ENCODE results near the gene NOTCH4. TPM values are rescaled to one million over a fixed set of nuclear protein-coding genes. Genes with fewer than 3 reads are reported as not detected.

Gene NOTCH4
- total and polyA plus RNA-seq, 9 of the 15 experiments (the other 6 are each of a cell fraction or from before 2014, with no cell fraction given) = 0.24 to 4.3 (median 1.7) TPM

- no peak for TF ChIP-seq DPF2 (IDR thresholded peaks at IDR 0.05)
- TF ChIP-seq EP400 (IDR thresholded peaks at IDR 0.05) = no peak; the same call in 1 of the 2 replicates
- TF ChIP-seq USF1 (CRISPR knock-in tag; IDR thresholded peaks at IDR 0.05) = peak; percentile 34; the same call in 1 of the 2 replicates
- peak; percentile 7; the same call in 1 of the 2 replicates for TF ChIP-seq BCOR (IDR thresholded peaks at IDR 0.05)
- TF ChIP-seq ZZZ3 (IDR thresholded peaks at IDR 0.05) = no peak
- no peak for TF ChIP-seq FOXJ2 (tag; IDR thresholded peaks at IDR 0.05)
- peak; percentile 2 to 55; a peak in 2 of 4 replicates for TF ChIP-seq KDM1A (IDR thresholded peaks at IDR 0.05)
- no peak for TF ChIP-seq NEUROD1 (IDR thresholded peaks at IDR 0.05; ENCODE audit: borderline replicate concordance, low read depth, low read length, partially characterized antibody)
- TF ChIP-seq TBL1XR1 (IDR thresholded peaks at IDR 0.05; ENCODE audit: low read length in 2 of 2) = no peak; a peak in 1 of 4 replicates
- no peak for TF ChIP-seq ZNF133 (CRISPR knock-in tag; IDR thresholded peaks at IDR 0.05)
- no peak for TF ChIP-seq ZNF239 (CRISPR knock-in tag; IDR thresholded peaks at IDR 0.05)
- TF ChIP-seq NCOA4 (IDR thresholded peaks at IDR 0.05; ENCODE audit: partially characterized antibody) = no peak
- no peak for TF ChIP-seq ZNF407 (IDR thresholded peaks at IDR 0.05; ENCODE audit: low read depth)
- no peak for TF ChIP-seq FOXJ3 (CRISPR knock-in tag; IDR thresholded peaks at IDR 0.05)
- 0 out of 2 replicates have a peak, but pooled peaks have one; percentile 47 for TF ChIP-seq ZNF24 (IDR thresholded peaks at IDR 0.05)
- 0 out of 2 replicates have a peak, but pooled peaks have one; percentile 15 for TF ChIP-seq MAFF (IDR thresholded peaks at IDR 0.05; ENCODE audit: low read length)
- TF ChIP-seq CBFB (CRISPR knock-in tag; IDR thresholded peaks at IDR 0.05) = no peak
- TF ChIP-seq TEAD2 (tag; IDR thresholded peaks at IDR 0.05) = no peak
- TF ChIP-seq DNMT1 (IDR thresholded peaks at IDR 0.05) = no peak
- peak; percentile 18; the same call in 1 of the 2 replicates for TF ChIP-seq C11orf30 (IDR thresholded peaks at IDR 0.05; ENCODE audit: low read depth)
Observed at GRCh38 chr6:32196682-32197616, 26.9 kb downstream of the NOTCH4 start (continued).

Measured in K562 (cell line).